Thymus (tissue), 11 donors: ENCODE results near the gene QRFP. TPM values are rescaled to one million over a fixed set of nuclear protein-coding genes. Genes with fewer than 3 reads are reported as not detected.

Experiments
- DNase-seq, 9 donors: peaks; one replicate each; pipeline ENCODE4 v3.0.0-alpha.2; 2013; ENCODE audit warnings: low spot score in 9 of 9, low read depth in 6 of 9, missing footprints in 1 of 9
- H3K27ac ChIP-seq, 2 donors: one replicate each; pipeline ENCODE4 v1.5.1; 2013; ENCODE audit warnings: control low read depth in 1 of 2, low read depth in 1 of 2, low read length in 1 of 2, mild to moderate bottlenecking in 1 of 2, moderate library complexity in 1 of 2
- H3K27me3 ChIP-seq, 2 donors: one replicate each; pipeline ENCODE4 v1.5.1; 2013; ENCODE audit warnings: low read length in 1 of 2; ENCODE audit not compliant: control insufficient read depth in 2 of 2, insufficient read depth in 1 of 2
- H3K36me3 ChIP-seq, 2 donors: one replicate each; pipeline ENCODE4 v1.5.1; 2013; ENCODE audit warnings: low read length in 1 of 2, mild to moderate bottlenecking in 1 of 2, moderate library complexity in 1 of 2; ENCODE audit not compliant: control insufficient read depth in 2 of 2, insufficient read depth in 2 of 2
- H3K4me1 ChIP-seq, 2 donors: one replicate each; pipeline ENCODE4 v1.5.1; 2013; ENCODE audit warnings: low read length in 2 of 2; ENCODE audit not compliant: control insufficient read depth in 2 of 2, insufficient read depth in 2 of 2
- H3K4me3 ChIP-seq, 2 donors: one replicate each; pipeline ENCODE4 v1.5.1; 2013; ENCODE audit warnings: low read length in 2 of 2, control low read depth in 1 of 2, mild to moderate bottlenecking in 1 of 2
- H3K9me3 ChIP-seq, 2 donors: one replicate each; pipeline ENCODE4 v1.5.1; 2013; ENCODE audit warnings: low read length in 1 of 2, mild to moderate bottlenecking in 1 of 2; ENCODE audit not compliant: control insufficient read depth in 2 of 2, insufficient read depth in 1 of 2
- WGBS: extraction: QIAGEN DNeasy Blood & Tissue Kit; methylation state at CpG from one replicate; pipeline ENCODE4 v1.1.7; 2013; 5-methylcytosine and 5-hydroxymethylcytosine counted together
- polyA plus RNA-seq: library from polyadenylated mRNA; stranded (reverse); fragments of 200-250 nt; gene quantifications from one replicate; pipeline ENCODE4 v1.2.3, GENCODE V29; 2013
- total RNA-seq: library from RNA; stranded (reverse); fragments of 120-200 nt; gene quantifications from one replicate; pipeline ENCODE4 v1.2.4, GENCODE V29; 2013
- donor health status: healthy.

Gene QRFP
- total and polyA plus RNA-seq, 2 donors = 0.05 to 0.21 TPM

- Histone ChIP-seq H3K4me1 (peaks cover 0 to 2% of the 10 kb centered on the region in 2 donors), H3K27ac (no peak overlapping the region), H3K9me3 (no peaks in the 10 kb centered on the region), H3K36me3 (no peaks in the 10 kb centered on the region), H3K27me3 (peaks cover 57 to 84% of the 10 kb centered on the region in 2 donors), H3K4me3 (no peak overlapping the region)
- no peak for DNase-seq
- 4% methylated on average over 32 of the region's 32 CpGs for WGBS
These were observed 43.5 kb upstream of the QRFP start for GRCh38 chr9:130940027-130940549.

GRCh38 chr9:130939405-130940026, 42.9 kb upstream of the QRFP start:
- H3K27ac ChIP-seq = no peak overlapping the region
- H3K27me3 ChIP-seq = peaks cover 59 to 86% of the 10 kb centered on the region in 2 donors
- WGBS = under 1% methylated on average over 75 of the region's 75 CpGs
- H3K36me3 ChIP-seq = no peaks in the 10 kb centered on the region
- H3K9me3 ChIP-seq = no peaks in the 10 kb centered on the region
- H3K4me3 ChIP-seq = no peak overlapping the region
- DNase-seq = no peak
- H3K4me1 ChIP-seq = peaks cover 0 to 2% of the 10 kb centered on the region in 2 donors

GRCh38 chr9:130938652-130939404, 42.2 kb upstream of the QRFP start, which contains the start of gene FIBCD1:
Gene FIBCD1, minus strand, starts transcription at chr9:130939247. Its CDS starts 640 bp downstream, at chr9:130938607.
- no peak within 1 kb of the TSS for H3K27ac ChIP-seq
- no peaks in the 10 kb centered on the region for H3K36me3 ChIP-seq
- H3K4me1 ChIP-seq = peaks cover 0 to 2% of the 10 kb centered on the region in 2 donors
- peak in 1 of 9 donors; percentile 6 for DNase-seq
- WGBS = 1% methylated on average over 98 of the region's 98 CpGs
- H3K4me3 ChIP-seq = peak within 1 kb of the TSS in 1 of 2 donors; percentile 11
- H3K9me3 ChIP-seq = no peaks in the 10 kb centered on the region
- peaks cover 59 to 91% of the 10 kb centered on the region in 2 donors for H3K27me3 ChIP-seq

GRCh38 chr9:130938184-130938651, 41.6 kb upstream of the QRFP start:
- Histone ChIP-seq H3K27ac (no peak overlapping the region), H3K4me3 (no peak overlapping the region), H3K4me1 (peaks cover 0 to 2% of the 10 kb centered on the region in 2 donors), H3K9me3 (no peaks in the 10 kb centered on the region), H3K36me3 (no peaks in the 10 kb centered on the region), H3K27me3 (peaks cover 59 to 93% of the 10 kb centered on the region in 2 donors)
- DNase-seq = no peak
- WGBS = 4% methylated on average over 52 of the region's 52 CpGs

- H3K4me3 ChIP-seq = no peak overlapping the region
- peaks cover 56 to 96% of the 10 kb centered on the region in 2 donors for H3K27me3 ChIP-seq
- H3K4me1 ChIP-seq = peaks cover 0 to 2% of the 10 kb centered on the region in 2 donors
- WGBS = 63% methylated on average over 23 of the region's 23 CpGs
- H3K36me3 ChIP-seq = no peaks in the 10 kb centered on the region
- no peak for DNase-seq
- H3K27ac ChIP-seq = no peak overlapping the region
- H3K9me3 ChIP-seq = no peaks in the 10 kb centered on the region
These were observed 40.8 kb upstream of the QRFP start for GRCh38 chr9:130937146-130938076.

GRCh38 chr9:130936285-130937117, 39.9 kb upstream of the QRFP start:
- H3K4me1 ChIP-seq = peaks cover 0 to 2% of the 10 kb centered on the region in 2 donors
- H3K9me3 ChIP-seq = no peaks in the 10 kb centered on the region
- DNase-seq = no peak
- no peak overlapping the region for H3K27ac ChIP-seq
- 63% methylated on average over 12 of the region's 12 CpGs for WGBS
- H3K4me3 ChIP-seq = no peak overlapping the region
- H3K27me3 ChIP-seq = peaks cover 58 to 98% of the 10 kb centered on the region in 2 donors
- no peaks in the 10 kb centered on the region for H3K36me3 ChIP-seq

GRCh38 chr9:130935648-130936271, 39.1 kb upstream of the QRFP start:
- peaks cover 53 to 96% of the 10 kb centered on the region in 2 donors for H3K27me3 ChIP-seq
- H3K4me3 ChIP-seq = no peak overlapping the region
- H3K36me3 ChIP-seq = no peaks in the 10 kb centered on the region
- H3K27ac ChIP-seq = no peak overlapping the region
- H3K4me1 ChIP-seq = no peaks in the 10 kb centered on the region
- no peaks in the 10 kb centered on the region for H3K9me3 ChIP-seq
- WGBS = 91% methylated on average over 13 of the region's 13 CpGs
- DNase-seq = no peak
